ENCODE measurements around the gene TPM1. TPM values are rescaled to one million over a fixed set of nuclear protein-coding genes. Genes with fewer than 3 reads are reported as not detected.

The TPM1 gene
- total and polyA plus RNA-seq, 9 of the 15 experiments (the other 6 are each of a cell fraction or from before 2014, with no cell fraction given): 8.1 to 53.9 (median 43.1) TPM

DNA sequence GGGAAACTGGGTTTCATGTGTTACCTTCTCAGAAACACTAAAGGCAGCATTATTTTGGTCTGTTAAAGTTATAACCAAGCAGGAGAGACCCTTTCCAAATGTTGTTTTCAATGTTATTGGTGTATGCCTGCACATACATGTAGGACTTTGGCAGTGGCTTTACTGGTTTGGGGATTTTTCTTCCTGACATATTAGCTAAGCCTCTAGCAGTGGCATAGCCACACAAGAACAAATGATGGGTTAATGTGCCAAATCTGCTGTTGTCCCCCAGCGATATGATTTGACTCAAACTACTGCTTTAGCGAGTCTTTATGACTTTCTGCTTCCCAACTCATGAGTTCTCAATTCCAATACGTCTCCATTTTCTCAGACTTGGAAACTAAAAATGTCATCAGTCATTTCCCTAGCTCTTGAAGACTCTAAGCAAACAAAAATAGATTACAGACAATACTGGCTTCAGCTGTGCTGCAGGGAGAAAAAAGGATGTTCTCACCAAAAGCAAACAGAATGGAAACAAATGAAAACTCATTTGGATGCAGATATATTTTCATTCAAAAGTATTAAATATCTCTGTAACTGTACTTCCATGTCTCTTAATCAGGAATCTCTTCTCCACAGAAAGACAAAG lies 29.6 kb downstream of the TPM1 start:
- Histone ChIP-seq H3K27ac (ENCODE audit: extremely low read depth, low read depth, low read length) (no peak overlapping the region), H2AFZ (ENCODE audit: low read depth, low read length) (no peak overlapping the region), H3K27me3 (ENCODE audit: control insufficient read depth in 2 of 2, insufficient read depth in 2 of 2, low read length in 2 of 2) (no peaks in the 10 kb centered on the region), H3K79me2 (ENCODE audit: control insufficient read depth, insufficient read depth, low read length) (no peaks in the 10 kb centered on the region), H3K4me2 (ENCODE audit: insufficient read depth, low read length) (no peak overlapping the region), H3K9ac (ENCODE audit: insufficient read depth in 1 of 2, low read depth in 2 of 2, low read length in 2 of 2) (no peak overlapping the region), H3K9me3 (replicated peaks; ENCODE audit: control insufficient read depth, insufficient read depth, low read depth, low read length) (no peaks in the 10 kb centered on the region), H3K4me3 (no peak overlapping the region), H3K9me1 (ENCODE audit: control insufficient read depth, insufficient read depth, low read length) (no peaks in the 10 kb centered on the region), H3K36me3 (ENCODE audit: control insufficient read depth, insufficient read depth, low read length) (no peaks in the 10 kb centered on the region), H3K4me1 (replicated peaks in 1 of 2; ENCODE audit: control insufficient read depth in 2 of 2, insufficient read depth in 2 of 2, low read length in 2 of 2) (peaks cover 5 to 25% of the 10 kb centered on the region in 2 experiments; a peak in 3 of 5 replicates), H4K20me1 (replicated peaks; ENCODE audit: control insufficient read depth, insufficient read depth, low read length) (no peaks in the 10 kb centered on the region)
- POLR2A ChIA-PET: interaction anchor here (0.6 to 2.7 kb wide), 5 partner anchors 8 to 174 kb away, joined by 3 to 13 read pairs (median 4); no protein-coding TSS in a partner anchor
- no TSS peak for BruUV-seq (replicated peaks)
- 34% methylated on average over 3 of the region's 3 CpGs for WGBS (ENCODE audit: insufficient coverage, low coverage, missing lambda C conversion rate)
- no peak for FAIRE-seq
- CTCF ChIA-PET (ENCODE audit: low intra/inter-chr PET ratio): no interaction called here
- no peak for DNase-seq (ENCODE audit: extremely low read depth in 1 of 4, low spot score in 3 of 4)
- no peak for ATAC-seq
- intact Hi-C loops (cut with micrococcal nuclease) (no loop called here), in situ Hi-C loops (cut with MboI) (no loop called here)
- TF ChIP-seq, protein P1, sequence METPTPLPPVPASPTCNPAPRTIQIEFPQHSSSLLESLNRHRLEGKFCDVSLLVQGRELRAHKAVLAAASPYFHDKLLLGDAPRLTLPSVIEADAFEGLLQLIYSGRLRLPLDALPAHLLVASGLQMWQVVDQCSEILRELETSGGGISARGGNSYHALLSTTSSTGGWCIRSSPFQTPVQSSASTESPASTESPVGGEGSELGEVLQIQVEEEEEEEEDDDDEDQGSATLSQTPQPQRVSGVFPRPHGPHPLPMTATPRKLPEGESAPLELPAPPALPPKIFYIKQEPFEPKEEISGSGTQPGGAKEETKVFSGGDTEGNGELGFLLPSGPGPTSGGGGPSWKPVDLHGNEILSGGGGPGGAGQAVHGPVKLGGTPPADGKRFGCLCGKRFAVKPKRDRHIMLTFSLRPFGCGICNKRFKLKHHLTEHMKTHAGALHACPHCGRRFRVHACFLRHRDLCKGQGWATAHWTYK (CRISPR knock-in tag; IDR thresholded peaks at IDR 0.05): no peak
- TF ChIP-seq ASH1L (IDR thresholded peaks at IDR 0.05; ENCODE audit: borderline replicate concordance, low read depth, partially characterized antibody): no peak
- no peak for TF ChIP-seq TBL1XR1 (IDR thresholded peaks at IDR 0.05; ENCODE audit: low read length in 2 of 2)
- no peak for TF ChIP-seq PTRF (tag; IDR thresholded peaks at IDR 0.05)
- no peak for TF ChIP-seq SMAD1 (IDR thresholded peaks at IDR 0.05; ENCODE audit: low read depth, low read length, partially characterized antibody)
- TF ChIP-seq BACH1 (tag; IDR thresholded peaks at IDR 0.05): no peak
- TF ChIP-seq ZBTB11 (CRISPR knock-in tag; IDR thresholded peaks at IDR 0.05): no peak
- TF ChIP-seq XRCC5 (IDR thresholded peaks at IDR 0.05; ENCODE audit: low read depth, low read length): no peak
- TF ChIP-seq ZNF76 (CRISPR knock-in tag; IDR thresholded peaks at IDR 0.05; ENCODE audit: borderline replicate concordance): no peak
- TF ChIP-seq ZNF146 (CRISPR knock-in tag; IDR thresholded peaks at IDR 0.05; ENCODE audit: unreplicated experiment): no peak
- TF ChIP-seq SMARCE1 (IDR thresholded peaks at IDR 0.05): no peak
- TF ChIP-seq E2F4 (CRISPR knock-in tag; IDR thresholded peaks at IDR 0.05; ENCODE audit: low read depth): no peak
- TF ChIP-seq, protein P2, sequence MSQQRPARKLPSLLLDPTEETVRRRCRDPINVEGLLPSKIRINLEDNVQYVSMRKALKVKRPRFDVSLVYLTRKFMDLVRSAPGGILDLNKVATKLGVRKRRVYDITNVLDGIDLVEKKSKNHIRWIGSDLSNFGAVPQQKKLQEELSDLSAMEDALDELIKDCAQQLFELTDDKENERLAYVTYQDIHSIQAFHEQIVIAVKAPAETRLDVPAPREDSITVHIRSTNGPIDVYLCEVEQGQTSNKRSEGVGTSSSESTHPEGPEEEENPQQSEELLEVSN (IDR thresholded peaks at IDR 0.05; ENCODE audit: borderline replicate concordance in 1 of 2, extremely low read depth in 1 of 2, insufficient read depth in 1 of 2, insufficient read length in 1 of 2, low read depth in 1 of 2, low read length in 1 of 2, poor library complexity in 1 of 2, severe bottlenecking in 1 of 2): no peak
